Stimulated activated CD8-positive, alpha-beta memory T cell treated with anti-CD3 and anti-CD28 coated beads, Interleukin-12 subunit alpha, Interleukin-12 subunit beta, amount 100 ng/mL, for 24 hours (primary cell): ENCODE measurements around the gene SMAD3.

Source experiments
- DNase-seq: peaks from one replicate; pipeline ENCODE4 v3.0.0-alpha.2; 2020; ENCODE audit errors: extremely low read depth

The SMAD3 gene

DNA sequence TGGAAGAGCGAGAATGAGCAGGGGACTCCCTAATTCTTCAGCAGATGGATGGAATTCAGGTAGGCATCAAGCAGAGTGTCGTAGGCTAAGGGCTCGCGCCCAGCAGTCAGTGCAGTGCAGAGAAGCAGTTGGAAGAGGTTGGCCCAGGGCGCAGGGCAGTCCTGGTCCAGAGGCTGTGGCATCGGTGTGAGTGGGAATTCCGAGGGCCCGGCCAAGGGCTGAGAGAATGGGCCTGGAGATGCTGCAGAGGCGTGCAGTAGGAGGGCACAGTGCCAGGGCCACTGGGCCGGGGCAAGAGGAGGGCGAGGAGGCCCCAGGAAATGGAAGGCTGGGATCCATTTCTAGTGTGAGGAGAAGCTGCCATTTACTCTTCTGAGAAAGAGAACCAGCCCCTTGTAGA, 114.6 kb downstream of the SMAD3 start:
- DNase-seq: no peak

DNA sequence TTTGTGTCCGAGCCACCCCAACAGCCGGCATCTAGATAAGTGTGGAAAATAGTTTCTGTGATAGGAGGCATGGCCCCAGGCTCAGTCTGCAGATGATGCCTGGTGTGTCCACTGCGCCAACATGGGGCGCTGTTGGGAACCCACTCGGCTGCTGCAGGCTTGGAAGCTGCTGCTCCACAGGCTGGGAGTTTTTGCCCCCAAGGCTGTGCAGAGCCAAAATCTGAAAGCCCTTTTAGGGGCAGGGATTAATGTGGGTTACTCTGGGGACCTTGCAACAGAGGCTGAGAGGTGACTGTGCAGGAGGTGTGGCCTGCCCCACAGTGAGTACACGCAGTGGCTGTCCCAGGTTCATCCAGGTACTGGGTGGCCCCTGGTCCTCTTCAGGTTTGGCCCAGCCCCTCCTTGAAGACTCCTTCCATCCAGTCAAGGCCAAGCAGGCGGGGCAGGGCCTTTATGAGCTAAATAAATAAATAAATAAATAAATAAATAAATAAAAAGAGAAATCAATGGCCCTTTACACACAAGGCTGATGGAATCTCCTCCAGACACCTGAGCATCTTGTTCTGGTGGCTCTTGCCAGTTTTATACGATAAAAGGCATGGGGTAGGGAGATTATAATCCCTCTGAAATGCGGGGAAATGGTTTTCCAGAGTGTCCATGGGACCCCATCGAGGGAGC, 115.3 kb downstream of the SMAD3 start:
- DNase-seq: no peak

DNA sequence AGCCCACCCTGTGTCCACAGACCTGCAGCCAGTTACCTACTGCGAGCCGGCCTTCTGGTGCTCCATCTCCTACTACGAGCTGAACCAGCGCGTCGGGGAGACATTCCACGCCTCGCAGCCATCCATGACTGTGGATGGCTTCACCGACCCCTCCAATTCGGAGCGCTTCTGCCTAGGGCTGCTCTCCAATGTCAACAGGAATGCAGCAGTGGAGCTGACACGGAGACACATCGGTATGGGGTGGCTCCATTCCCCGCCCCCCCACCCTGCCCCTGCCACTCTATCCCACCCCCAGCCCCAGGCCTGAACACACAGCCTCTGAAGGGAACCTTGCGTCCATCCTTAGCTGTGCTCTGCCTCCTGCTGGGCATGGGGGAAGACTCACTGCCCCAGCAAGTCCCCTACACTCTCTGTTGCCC, 115.8 kb downstream of the SMAD3 start:
- no peak for DNase-seq

DNA sequence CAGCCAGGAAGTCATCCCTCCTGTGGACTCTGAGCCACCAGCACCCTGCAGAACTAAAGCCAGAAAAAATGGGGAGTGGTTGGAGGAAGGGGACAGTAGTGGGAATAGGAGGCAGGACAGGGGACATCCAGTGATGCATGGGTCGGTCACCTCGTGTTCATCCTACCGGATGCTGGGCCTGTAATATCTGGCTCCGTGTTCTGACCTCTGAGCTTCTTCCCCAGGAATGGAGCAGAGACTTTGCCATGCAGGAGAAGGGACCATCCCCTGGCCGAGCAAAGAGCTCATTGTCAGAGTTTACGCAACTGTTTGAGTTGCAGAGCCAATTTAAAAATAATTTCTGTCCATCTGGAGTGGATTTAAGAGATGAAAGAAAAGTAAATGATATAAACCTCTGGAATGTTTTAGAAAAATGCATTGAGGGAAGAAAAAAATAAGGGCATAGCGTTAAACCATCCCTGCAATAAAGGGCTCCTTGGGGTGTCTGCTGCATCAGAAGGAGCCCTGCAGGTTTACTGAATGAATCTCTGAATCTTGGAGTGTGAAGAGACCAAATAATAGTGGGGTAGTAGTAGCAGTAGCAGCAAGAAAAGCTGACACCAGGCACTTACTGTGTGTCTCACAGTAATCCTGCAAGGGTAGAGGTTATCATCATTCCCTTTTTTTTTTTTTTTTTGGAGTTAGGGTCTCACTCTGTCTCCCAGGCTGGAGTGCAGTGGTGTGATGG, 118.2 kb downstream of the SMAD3 start:
- no peak for DNase-seq

DNA sequence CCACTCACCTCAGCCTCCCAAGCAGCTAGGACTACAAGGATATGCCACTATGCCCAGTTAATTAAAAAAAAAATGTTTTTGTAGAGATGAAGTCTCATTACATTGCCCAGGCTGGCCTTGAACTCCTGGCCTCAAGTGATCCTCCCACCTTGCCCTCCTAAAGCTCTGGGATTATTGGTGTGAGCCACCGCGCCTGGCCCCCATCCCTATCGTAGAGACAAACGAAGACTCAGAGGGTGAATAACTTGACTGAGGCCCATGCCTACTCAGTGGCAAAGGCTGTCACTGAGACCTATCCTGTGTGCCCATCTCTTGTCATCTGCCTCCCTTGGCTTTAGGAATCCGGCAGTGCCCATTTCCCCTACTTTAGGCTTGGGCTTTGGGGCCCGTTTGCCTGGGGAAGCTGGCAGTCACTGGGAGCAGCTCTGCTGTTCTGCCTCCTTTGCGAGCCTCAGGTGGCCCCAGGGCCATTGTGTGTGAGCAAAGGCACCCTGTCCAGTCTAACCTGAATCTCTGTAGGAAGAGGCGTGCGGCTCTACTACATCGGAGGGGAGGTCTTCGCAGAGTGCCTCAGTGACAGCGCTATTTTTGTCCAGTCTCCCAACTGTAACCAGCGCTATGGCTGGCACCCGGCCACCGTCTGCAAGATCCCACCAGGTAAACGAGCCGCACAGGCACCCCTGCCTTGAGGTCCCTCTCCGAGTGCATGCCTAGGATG, 119.0 kb downstream of the SMAD3 start:
- DNase-seq: no peak

DNA sequence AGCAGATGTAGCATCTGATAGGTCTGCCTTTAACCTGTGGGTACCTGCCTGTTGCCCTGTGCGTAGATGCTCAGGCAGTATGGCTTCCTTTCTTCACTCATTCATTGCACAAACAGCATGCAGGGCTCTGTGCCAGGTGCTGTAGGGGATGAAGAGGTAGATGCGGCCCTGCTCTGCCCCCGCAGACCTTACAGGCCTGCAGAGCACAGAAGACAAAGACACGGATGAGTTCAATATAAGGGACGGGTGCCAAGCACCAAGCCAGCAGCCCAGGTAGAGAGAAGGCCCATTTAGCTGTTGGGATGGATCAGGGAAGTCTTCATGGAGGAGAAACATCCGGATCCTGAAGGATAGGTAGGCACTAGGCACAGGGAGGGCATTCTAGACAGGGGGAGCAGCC, 119.6 kb downstream of the SMAD3 start:
- no peak for DNase-seq

DNA sequence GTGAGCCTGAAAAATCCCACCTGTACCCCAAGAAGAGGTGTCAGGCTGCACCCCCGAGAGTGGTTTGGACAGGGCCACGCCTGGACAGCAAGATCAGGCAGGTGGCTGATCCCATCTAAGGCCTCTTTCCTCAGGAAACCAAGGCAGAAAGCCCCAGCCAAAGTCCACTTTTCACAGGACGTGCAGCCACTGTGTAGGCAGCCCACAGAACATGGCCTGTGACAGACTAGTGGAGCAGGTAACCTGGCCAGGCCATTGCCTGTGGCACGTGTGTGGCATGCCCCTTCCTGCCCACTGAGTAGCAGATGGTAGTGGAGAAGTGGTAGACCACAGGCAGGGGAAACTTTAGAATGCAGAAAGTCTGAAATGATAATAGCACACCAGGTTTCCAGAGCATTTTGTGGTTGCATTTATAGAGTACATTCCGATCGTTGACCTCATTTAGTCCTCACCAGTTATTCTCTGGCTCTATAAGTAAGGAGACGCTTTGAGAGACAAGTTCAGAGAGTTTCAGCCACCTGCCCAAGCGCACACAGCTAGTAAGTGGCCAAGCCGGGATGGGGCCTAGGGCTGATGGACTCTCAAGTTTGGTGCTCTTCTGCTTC, 120.3 kb downstream of the SMAD3 start:
- no peak for DNase-seq

DNA sequence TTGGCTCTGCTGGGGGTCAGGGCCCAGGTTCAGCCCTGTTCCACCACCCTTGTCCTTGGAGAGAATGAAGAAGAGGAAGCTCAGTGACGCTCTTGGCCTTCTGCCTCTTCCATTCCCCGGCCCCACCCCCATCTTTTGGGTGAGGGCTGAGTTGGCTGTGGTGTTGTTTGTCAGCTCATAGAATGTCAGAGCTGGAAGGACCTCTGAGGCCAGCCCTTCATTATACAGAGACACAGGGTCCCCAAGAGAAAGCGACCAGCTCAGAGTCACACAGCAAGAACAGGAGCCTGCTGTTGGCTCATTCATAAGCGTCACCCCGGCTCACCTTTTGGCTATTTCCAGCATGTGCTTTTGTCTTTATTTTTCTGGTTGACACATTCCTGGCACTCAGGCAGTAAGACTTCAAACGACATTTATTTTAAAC, 120.8 kb downstream of the SMAD3 start:
- DNase-seq: no peak

DNA sequence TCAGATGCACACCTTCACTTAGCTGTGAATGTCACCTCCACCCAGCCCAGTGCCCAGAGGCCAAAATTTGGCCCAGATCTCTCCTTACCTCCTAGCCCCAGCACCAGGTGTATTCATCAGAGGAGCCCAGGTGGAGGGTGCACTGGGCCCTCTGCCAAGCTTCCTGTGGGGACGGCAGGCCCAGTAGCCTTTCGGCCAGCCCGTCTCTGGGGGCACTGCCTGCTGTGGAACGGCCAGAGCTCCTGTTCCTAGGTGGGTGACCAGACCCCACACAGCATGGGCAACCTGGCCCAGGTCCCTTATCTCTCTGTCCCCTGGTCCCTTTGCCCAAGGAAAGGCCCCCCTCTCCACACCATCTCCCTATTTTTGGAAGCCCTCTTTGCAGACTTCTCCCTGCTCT, 121.3 kb downstream of the SMAD3 start:
- DNase-seq: no peak

DNA sequence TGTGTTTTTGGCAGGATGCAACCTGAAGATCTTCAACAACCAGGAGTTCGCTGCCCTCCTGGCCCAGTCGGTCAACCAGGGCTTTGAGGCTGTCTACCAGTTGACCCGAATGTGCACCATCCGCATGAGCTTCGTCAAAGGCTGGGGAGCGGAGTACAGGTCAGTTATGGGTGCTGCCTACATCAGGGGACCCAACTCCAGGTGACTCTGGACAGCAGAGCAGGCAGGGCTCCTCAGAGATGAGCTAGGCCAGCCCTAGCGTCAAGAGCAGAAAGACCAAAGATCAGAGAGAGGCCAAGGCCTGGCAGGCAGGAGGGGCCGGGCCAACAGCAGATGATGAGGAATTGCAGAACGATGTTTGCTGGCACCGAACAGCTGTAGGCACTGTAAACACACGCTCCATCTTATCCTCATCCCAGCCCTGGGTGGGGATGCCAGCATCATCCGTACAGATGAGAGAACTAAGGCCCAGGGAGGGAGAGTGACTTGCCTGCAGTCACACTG, 122.0 kb downstream of the SMAD3 start:
- DNase-seq: no peak

DNA sequence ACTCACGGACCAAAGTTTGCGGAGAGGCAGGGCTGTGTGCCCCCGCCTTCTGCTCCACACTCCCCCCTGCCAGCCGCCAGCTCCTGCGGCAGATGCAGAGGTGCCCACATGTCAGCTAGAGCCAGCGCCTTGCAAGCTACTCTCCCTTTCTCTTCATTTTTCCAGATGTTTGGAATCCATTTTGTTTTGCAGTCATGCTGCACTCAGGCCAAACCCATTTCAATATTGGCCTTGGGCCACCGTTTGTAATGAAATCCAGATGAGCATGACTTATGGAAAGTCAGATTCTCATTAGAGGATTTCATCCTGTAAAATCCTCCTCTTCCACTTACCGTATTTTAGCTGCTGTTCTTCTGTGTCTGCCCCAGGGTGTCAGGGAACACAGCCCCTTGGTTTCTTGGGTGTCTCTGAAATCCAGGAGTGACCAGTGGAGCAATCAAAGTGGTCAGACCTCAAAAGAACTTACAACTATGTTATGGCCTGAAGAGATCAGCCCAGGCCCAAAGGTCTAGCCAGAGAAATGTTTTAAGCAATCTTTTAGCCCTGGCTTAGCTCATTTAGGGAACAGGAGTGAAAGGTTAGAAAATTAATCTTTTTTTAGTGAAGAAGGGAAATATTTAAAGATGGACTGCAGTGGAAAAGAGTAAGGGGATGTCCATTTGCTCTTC, 123.3 kb downstream of the SMAD3 start:
- DNase-seq: no peak

DNA sequence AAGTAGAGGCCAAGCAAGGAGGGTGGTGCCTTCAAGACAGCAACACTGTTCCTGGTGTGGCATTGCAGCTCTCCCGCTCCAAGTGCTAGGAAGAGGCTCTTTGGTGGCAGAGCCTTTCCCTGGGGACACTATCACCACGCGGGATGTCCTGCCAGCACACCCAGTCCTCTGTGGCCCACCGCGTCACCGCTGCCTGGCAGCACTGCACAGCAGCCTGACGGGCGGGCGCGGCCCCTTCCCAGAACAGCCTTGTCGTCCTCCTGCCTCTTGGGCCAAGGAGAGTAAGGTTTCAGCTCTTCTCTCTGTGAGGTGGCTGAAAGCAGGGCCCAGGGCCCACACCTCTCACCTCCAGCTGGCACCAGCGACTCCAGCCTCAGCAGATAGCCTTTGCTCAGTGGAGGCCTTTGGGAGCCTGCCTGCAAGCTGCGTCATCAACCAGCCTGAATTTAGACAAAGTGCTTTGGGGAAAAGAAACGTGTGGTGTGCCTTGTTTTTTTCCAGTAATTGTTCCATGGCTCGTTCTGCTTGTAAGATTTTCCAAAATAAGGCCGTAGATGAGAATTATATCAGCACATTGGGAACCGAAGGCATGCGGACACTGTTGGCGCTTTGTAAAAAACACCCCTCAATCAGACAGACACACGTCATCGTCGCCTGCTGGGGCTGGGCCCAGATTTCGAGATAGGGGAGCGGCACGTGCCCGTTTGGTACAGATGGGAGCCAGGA, 124.1 kb downstream of the SMAD3 start:
- no peak for DNase-seq

DNA sequence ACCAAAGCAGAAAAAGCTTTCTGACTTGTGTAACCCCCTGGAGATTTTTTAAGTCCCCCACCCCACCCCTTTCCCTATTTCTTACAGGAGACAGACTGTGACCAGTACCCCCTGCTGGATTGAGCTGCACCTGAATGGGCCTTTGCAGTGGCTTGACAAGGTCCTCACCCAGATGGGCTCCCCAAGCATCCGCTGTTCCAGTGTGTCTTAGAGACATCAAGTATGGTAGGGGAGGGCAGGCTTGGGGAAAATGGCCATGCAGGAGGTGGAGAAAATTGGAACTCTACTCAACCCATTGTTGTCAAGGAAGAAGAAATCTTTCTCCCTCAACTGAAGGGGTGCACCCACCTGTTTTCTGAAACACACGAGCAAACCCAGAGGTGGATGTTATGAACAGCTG, 124.9 kb downstream of the SMAD3 start:
- no peak for DNase-seq

DNA sequence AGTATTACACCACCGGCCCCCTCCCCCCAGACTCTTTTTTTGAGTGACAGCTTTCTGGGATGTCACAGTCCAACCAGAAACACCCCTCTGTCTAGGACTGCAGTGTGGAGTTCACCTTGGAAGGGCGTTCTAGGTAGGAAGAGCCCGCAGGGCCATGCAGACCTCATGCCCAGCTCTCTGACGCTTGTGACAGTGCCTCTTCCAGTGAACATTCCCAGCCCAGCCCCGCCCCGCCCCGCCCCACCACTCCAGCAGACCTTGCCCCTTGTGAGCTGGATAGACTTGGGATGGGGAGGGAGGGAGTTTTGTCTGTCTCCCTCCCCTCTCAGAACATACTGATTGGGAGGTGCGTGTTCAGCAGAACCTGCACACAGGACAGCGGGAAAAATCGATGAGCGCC, 125.4 kb downstream of the SMAD3 start:
- DNase-seq: no peak

DNA sequence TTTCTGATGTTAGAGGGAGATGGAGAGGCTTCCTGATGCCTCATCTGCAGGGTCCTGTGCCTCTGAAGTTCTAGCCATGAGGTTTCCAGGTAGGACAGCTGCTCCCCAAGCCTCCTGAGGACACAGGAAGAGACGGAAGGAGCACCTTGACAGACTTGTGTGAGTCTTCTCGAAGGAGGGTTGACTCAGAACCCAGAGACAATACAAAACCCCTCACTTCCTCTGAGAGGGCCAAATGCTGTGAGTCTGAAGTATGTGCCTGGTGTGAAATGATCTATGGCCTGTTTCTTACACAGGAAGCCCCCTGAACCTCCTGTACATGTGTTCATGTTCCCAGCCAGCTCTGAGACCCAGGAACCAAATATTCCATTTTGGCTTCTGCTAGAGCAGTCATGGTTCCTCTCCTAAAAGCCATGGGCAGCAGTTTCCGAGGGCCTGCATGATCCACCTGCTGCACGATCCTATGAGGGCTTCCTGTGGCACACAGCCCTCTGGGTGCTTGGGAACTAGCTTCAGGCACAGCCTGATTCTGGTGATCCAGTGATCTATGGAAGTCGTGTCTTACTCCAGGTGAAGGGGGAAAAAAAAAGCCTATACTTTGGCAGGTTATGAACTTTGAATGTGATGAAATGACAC, 126.9 kb downstream of the SMAD3 start:
- no peak for DNase-seq

DNA sequence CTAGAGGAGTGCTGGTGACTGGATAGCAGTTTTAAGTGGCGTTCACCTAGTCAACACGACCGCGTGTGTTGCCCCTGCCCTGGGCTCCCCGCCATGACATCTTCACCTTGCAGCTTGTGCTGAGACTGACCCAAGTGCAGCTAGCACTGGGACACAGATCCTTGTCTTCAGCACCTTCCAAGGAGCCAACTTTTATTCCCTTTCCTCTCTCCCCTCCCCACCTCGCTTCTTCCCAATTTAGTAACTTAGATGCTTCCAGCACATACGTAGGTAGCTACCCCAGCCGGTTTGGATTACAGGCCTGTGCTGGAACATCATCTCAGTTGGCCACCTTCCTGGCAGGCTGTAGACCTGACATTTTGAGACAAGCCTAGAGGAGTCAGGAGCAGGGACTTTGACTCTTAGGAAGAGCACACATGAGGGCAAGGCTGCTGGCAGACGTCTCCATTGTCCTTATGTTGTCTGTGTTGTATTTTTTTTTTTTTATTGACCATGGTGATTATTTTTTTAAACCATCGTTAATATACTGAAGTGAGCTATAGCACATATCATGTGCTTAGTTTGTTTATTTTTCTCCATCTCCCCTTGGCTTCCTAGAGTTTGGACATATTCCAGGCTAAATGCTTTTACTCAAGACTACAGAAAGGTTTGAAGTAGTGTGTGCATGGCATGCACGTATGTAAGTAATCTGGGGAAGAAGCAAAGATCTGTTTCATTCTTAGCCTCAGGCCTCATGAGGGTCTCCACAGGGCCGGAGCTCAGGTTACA, 128.0 kb downstream of the SMAD3 start:
- no peak for DNase-seq

DNA sequence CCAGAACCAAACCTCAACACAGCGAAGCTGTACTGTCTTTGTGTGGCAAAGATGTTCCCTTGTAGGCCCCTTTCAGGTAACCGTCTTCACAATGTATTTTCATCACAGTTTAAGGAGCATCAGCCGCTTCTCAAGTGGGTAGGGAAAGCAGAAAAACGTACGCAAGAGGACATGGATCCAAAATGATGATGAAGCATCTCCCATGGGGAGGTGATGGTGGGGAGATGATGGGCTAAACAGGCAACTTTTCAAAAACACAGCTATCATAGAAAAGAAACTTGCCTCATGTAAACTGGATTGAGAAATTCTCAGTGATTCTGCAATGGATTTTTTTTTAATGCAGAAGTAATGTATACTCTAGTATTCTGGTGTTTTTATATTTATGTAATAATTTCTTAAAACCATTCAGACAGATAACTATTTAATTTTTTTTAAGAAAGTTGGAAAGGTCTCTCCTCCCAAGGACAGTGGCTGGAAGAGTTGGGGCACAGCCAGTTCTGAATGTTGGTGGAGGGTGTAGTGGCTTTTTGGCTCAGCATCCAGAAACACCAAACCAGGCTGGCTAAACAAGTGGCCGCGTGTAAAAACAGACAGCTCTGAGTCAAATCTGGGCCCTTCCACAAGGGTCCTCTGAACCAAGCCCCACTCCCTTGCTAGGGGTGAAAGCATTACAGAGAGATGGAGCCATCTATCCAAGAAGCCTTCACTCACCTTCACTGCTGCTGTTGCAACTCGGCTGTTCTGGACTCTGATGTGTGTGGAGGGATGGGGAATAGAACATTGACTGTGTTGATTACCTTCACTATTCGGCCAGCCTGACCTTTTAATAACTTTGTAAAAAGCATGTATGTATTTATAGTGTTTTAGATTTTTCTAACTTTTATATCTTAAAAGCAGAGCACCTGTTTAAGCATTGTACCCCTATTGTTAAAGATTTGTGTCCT, 129.0 kb downstream of the SMAD3 start:
- DNase-seq: no peak

DNA sequence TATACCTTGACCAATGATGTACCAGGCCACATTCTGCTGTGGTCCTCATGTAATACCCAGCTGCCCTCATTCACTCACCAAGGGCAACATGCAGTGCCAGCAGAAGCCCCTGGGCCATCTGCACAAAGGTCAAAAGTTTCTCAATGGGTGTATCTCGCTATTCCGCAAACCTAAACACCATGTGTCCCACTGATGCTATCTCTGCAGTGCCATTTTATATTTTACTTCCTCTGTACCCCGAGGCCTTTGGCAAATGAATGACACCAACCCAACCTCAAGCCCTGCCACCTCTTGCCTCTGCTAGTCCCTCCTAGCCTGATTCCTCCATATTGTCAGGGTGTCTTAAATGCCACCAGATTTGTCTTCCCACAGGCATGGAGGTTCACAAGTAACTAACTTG, 129.9 kb downstream of the SMAD3 start:
- no peak for DNase-seq

DNA sequence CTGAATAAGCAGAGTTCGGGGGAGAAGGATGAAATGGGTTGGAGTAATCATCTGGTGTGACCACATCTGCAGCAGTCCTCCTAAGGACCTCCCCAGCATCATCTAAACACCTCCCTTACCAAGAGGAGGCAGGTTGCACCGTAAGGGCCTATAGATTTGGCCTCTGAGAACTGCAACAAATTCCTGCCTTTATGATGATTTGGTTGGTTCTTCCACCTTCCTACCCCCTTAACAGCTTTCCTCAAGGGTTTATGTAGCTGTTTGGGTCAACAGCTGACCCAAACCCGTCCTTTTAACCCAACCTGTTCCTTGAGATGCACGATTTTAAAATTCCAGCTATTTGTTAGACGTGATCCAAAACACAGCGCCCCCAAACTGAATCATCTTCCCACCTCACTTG, 130.8 kb downstream of the SMAD3 start:
- no peak for DNase-seq
